GM18505 (cell line): ENCODE measurements around the gene PI4KA.
A peak's percentile ranks its signal among the peaks of the same experiment; 100 is the strongest.

Experiments
- ATAC-seq: cut with Tn5 transposase; IDR thresholded peaks from one replicate; pipeline ENCODE4 v1.9.1; 2021; ENCODE audit not compliant: unreplicated experiment
- POLR2A ChIP-seq: IDR thresholded peaks from 4 replicates; pipeline ENCODE4 v1.6.1; 2011; ENCODE audit warnings: borderline replicate concordance; ENCODE audit not compliant: insufficient read depth, insufficient read length; ENCODE audit errors: extremely low read depth

PI4KA gene

DNA sequence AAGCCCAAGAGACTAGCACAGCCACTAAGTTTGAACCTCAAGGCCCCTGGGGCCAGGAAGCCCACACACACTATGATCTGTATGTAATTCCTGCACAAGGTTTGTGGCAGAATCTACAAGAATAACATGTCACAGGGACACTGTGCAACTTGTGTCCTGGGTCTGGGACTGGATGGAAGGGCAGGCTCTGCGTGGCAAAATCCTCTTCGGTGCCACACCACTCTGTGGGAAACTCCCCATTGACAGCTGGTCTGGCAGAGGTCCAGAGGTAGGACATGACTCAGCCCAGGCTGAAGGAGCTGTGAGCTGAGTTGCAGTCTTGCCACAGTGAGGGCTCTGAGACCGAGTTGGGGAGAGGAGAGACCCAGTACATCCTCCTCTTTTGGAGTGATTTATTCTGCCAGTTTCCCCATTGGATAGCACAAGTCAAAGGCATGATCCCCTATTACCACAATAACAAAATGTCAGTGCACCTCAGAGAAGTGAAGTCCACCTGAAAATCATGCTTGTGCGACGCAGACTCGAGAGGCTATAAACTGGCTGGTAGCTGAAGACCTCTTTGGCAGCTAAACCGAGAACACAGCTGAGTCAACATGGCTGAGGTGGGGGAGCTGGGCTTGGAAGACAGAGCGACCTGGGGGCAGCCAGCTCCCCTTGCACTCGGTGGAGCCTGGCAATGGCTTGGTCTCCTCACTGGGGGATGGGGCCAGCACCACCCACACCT is 108.0 kb downstream of the PI4KA start:
- no peak for ATAC-seq
- TF ChIP-seq POLR2A: peak; percentile 30

GRCh38 chr22:20749453-20749852 is 109.2 kb downstream of the PI4KA start:
- no peak for TF ChIP-seq POLR2A
- no peak for ATAC-seq

- ATAC-seq: peak; percentile 49
- TF ChIP-seq POLR2A: no peak
Observed at GRCh38 chr22:20748731-20749428, 109.7 kb downstream of the PI4KA start.

DNA sequence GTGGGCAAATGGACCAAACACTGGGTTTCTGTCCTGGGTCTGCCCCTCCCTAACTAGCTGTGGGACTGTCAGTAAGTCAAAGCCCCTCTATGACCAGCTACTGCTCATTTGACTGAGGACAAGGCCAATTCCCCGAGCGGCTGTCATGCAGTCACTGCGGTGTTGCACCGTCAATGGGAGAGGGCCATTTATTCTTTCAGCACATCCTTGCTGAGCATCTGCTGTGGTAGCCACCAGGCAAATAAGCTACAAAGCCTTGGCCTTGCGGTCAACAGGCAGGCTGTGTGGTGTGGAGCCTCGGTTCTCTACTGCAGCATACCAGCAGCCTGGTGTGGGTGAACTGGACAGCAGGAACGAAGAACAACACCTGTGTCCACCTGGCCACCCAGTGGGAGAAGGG is 110.5 kb downstream of the PI4KA start:
- ATAC-seq: no peak
- TF ChIP-seq POLR2A: no peak

DNA sequence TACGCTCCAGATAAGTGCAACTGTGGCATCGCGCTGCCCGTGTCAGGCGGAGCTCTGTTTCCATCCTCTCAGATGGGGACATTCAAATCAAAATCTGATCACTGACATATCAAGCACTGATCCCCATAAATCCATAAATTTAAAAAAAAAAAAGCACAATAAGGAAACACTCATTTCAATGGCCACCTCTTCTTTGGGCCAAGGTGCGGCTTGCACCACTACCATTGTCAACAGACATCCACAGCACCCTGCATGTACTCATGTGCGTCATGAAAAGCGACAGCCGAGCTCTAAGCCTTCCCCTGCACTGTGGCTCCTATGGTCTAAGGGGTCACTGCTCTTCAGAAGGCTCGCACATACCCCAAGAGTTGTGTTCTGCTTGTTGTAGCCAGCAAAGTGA is 111.4 kb downstream of the PI4KA start:
- no peak for ATAC-seq

DNA sequence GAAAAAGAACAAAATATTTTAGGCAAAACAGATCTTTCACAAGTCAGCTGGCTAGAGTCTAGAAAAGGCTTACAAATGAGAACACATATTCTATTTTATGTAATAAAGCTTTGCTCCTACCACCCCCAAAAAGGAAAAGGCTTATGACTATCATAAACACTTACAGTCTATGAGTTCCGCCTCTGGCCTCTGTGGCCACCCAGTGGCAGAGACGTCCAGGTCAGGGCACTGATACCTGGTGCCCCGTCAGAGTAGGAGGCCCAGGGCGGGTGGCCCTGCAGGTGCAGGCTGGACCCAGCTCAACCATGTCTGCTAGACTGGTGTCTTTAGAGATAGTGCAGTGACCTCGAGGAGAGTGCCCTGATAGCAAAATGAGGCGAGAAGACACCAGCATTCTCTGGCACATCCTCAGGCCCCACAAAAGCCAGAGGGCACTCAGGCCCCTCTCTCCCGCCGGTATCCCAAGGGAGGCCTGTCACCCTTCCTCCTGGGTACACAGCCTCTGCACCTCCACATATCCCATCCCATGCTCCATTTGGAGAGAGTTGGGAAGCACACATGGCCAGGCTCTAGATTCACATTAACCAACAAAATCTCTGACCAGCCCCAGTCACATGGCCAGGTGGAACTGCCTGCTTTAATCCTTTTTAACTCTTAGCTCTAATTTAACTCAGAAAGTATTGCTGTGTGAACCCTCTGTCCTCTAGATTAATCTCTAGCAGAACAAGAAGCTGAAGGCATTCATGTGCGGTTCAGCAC is 112.0 kb downstream of the PI4KA start:
- TF ChIP-seq POLR2A: no peak

More for the DNA sequence above, 111.4 kb downstream of the PI4KA start:
- TF ChIP-seq POLR2A: no peak

GRCh38 chr22:20745119-20745518 is 113.5 kb downstream of the PI4KA start:
- no peak for ATAC-seq
- no peak for TF ChIP-seq POLR2A

More for the DNA sequence above, 112.0 kb downstream of the PI4KA start:
- no peak for ATAC-seq

GRCh38 chr22:20744456-20744855 is 114.2 kb downstream of the PI4KA start:
- no peak for TF ChIP-seq POLR2A
- ATAC-seq: no peak

- TF ChIP-seq POLR2A: no peak
- ATAC-seq: no peak
Observed at GRCh38 chr22:20742764-20743163, 115.8 kb downstream of the PI4KA start.

GRCh38 chr22:20741634-20742581 is 116.7 kb downstream of the PI4KA start:
- no peak for ATAC-seq
- TF ChIP-seq POLR2A: no peak

DNA sequence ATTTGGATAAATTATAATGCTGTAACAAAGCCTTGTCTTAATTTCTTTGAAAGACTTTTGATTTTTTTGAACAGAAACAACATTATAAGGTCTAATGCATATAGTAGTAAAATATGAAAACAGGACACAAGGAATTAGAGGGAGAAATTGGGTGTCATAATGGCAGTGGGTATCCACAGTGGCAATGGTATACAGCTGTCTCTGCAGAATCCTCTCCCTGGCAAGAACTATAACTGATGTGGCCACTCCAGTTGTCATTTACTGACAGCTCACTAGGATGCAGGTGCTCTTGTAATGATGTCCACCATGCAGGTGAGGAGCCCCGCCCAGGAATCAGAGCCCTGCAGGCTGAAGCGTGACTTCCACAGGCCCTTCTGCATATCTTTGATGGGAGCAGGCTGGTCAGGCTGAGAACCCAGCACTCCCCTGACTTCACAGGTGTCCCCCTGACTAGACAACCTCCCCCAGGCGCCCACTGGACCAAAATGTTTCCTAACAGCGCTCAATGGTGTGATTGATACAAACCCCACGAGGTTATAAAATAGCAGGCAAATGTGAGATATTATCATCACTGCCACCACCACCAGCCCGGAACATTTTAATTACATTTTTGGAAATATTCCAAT is 117.5 kb downstream of the PI4KA start:
- TF ChIP-seq POLR2A: no peak
- no peak for ATAC-seq
